GM12875 (cell line): ENCODE results near the gene PLA1A.

Experiments used
- H3K4me3 ChIP-seq: one replicate; pipeline ENCODE4 v1.5.1; 2011; ENCODE audit warnings: low read depth, low read length, control low read depth
- TF ChIP-seq, protein P1 (sequence below): IDR thresholded peaks from 2 replicates; pipeline ENCODE4 v1.5.1; 2011; ENCODE audit warnings: low read depth, mild to moderate bottlenecking, control low read depth, inconsistent platforms, low read length, moderate library complexity, borderline replicate concordance; ENCODE audit not compliant: insufficient read depth

The PLA1A gene, protein sequence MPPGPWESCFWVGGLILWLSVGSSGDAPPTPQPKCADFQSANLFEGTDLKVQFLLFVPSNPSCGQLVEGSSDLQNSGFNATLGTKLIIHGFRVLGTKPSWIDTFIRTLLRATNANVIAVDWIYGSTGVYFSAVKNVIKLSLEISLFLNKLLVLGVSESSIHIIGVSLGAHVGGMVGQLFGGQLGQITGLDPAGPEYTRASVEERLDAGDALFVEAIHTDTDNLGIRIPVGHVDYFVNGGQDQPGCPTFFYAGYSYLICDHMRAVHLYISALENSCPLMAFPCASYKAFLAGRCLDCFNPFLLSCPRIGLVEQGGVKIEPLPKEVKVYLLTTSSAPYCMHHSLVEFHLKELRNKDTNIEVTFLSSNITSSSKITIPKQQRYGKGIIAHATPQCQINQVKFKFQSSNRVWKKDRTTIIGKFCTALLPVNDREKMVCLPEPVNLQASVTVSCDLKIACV

DNA sequence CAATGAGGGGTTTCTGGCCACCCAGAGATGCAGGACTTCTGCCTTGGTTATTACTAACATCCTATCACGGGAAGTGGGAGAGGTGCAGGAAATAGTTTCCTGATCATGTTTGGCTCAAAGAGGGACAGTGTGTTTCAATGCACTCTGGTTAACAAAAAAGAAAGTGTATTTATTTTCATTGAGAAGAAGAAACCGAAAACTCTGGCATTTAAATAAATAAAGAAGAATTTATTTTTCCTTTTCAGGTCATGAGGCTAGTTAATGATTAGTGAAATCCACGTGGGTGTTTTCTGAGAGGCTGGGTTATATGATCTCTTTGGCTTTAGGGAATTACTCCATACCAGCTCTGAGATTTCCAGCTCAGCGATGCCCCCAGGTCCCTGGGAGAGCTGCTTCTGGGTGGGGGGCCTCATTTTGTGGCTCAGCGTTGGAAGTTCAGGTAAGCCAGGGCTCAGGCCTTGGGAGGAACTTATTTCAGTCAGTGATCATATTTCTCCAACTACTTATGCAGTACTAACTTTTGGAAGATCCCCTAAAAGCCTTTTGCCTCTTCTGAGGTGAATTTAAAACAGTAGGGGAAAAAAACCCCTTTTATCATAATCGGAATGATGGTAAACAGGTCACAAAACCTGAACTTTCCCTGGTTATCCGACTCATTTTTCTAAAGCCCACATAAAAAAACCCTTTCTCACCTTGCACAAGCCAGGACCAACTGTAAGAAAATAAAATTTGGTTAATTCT lies at the start of gene PLA1A:
PLA1A (plus strand) TSS at position 338 of the 741 bp plus-strand sequence; CDS start at position 367, 29 bp downstream.
- TF ChIP-seq, protein P1, sequence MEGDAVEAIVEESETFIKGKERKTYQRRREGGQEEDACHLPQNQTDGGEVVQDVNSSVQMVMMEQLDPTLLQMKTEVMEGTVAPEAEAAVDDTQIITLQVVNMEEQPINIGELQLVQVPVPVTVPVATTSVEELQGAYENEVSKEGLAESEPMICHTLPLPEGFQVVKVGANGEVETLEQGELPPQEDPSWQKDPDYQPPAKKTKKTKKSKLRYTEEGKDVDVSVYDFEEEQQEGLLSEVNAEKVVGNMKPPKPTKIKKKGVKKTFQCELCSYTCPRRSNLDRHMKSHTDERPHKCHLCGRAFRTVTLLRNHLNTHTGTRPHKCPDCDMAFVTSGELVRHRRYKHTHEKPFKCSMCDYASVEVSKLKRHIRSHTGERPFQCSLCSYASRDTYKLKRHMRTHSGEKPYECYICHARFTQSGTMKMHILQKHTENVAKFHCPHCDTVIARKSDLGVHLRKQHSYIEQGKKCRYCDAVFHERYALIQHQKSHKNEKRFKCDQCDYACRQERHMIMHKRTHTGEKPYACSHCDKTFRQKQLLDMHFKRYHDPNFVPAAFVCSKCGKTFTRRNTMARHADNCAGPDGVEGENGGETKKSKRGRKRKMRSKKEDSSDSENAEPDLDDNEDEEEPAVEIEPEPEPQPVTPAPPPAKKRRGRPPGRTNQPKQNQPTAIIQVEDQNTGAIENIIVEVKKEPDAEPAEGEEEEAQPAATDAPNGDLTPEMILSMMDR = no peak
- H3K4me3 ChIP-seq = no peak within 1 kb of the TSS

DNA sequence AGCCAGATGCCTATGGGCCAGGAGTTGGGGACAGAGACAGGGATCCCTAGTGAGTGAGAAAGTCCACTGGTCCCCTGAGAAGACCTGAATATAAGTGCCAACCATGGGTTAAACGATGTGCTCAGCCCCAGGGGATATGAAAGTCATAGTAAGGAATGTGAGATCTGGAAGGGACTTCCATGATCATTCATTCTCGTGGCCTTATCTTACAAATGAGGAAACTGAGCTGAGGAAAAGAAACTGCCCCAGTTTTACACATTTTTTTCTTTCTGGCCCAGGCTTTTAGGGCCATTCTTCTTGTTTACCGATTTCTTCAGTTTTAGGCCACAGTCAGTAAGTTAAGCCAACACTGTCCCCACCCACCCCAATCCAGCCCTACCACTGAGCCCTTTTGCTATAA lies 49.3 kb upstream of the PLA1A start:
- TF ChIP-seq, protein P1 = no peak
- H3K4me3 ChIP-seq = no peak overlapping the region

DNA sequence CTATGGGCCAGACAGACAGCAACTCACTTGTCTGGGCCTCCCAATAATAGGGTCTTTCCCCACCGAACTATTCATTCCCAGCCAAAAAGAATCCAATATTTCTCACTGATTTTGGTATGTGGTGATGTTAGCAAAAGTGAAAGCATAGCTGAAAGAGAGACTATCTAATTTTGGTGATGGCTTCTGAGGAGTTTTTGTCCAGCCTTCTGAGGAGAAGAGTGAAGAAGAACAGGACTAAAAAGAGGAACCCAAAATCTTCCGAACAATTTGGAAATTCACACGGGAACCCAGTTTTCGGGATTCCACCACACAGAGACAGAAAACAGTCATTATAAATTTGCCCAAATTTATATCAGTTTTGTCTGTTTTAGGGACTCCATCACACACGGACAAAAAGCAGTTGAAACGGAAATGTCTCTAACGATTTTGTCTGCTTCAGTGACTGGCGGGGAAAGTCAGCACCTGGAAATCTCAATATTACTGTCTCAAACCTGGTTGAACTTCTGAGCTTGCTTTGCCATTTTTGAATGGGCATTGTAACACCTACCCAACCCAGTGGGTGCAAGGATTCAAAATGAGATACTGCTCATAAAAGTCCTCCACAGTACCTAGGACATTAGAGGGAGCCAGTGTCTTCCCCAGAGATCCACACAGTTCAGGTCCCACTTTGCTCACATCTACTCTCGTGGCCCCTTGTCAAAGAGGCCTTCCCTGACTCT lies 47.3 kb upstream of the PLA1A start:
- peak overlapping the region; percentile 40 for H3K4me3 ChIP-seq
- TF ChIP-seq, protein P1 = peak; percentile 15; the same call in 1 of the 2 replicates

DNA sequence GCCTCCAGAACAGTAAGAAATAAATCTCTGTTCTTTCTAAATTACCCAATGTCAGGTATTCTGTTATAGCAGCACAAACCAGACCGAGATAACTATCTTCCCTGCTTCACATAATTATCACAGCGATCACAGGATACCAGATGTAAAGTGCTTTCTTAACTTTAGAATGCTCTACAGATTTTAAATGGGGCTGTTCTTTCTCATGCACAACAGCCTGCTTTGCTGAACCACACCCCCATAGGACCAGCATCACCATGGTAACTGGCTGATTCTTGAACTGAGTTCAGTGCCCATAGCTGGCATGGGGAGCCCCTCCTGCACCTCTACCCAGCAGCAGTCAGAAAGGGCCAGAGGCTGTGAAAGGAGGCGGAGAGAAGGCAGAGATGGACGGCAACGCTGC lies 46.1 kb upstream of the PLA1A start:
- TF ChIP-seq, protein P1 = no peak
- peak overlapping the region; percentile 43 for H3K4me3 ChIP-seq

DNA sequence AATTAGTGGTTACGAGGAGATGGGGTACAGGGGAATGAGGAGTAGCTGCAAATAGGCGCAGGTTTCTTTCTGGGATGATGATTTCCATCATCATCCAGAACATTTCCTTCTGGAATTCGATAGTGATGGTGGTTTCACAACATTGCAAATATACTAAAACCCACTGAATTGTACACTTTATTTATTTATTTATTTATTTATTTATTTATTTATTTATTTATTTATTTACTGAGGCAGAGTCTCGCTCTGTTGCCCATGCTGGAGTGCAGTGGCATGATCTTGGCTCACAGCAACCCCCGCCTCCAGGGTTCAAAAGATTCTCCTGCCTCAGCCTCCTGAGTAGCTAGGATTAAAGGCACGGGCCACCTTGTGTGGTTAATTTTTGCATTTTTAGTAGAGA lies 44.8 kb upstream of the PLA1A start:
- H3K4me3 ChIP-seq = peak overlapping the region; percentile 63

DNA sequence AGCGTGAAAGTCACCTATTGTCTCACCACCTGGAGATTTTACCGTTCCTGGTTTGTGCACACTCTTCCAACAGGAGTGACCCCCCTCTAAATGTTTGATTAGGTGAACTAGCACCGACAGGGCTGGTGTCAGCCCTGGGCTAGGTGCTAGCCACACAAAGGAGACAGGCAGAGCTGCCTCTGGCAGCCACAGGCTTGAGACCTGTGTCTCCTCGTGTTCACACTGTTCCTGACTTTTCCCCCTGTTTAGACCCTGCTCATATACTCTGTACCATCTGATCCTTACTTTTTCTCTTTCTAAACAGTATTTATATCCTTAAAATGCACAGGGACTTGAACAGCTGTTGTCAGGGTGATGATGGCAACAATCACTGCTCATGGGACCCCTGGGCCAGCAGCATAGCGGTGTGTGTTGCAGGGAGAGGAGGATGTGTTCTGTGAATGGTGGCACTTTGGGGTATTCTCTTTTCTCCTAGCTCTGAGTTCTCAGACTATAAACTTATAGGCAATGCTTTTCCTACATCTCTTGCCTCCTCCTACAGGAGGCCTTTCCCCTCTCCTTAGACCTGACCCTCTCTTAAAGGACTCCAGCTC lies 43.8 kb upstream of the PLA1A start:
- H3K4me3 ChIP-seq = peak overlapping the region; percentile 63

More for the DNA sequence above, 43.8 kb upstream of the PLA1A start:
- TF ChIP-seq, protein P1 = no peak
